ENCODE results near the gene ASCL1.

ASCL1 gene

DNA sequence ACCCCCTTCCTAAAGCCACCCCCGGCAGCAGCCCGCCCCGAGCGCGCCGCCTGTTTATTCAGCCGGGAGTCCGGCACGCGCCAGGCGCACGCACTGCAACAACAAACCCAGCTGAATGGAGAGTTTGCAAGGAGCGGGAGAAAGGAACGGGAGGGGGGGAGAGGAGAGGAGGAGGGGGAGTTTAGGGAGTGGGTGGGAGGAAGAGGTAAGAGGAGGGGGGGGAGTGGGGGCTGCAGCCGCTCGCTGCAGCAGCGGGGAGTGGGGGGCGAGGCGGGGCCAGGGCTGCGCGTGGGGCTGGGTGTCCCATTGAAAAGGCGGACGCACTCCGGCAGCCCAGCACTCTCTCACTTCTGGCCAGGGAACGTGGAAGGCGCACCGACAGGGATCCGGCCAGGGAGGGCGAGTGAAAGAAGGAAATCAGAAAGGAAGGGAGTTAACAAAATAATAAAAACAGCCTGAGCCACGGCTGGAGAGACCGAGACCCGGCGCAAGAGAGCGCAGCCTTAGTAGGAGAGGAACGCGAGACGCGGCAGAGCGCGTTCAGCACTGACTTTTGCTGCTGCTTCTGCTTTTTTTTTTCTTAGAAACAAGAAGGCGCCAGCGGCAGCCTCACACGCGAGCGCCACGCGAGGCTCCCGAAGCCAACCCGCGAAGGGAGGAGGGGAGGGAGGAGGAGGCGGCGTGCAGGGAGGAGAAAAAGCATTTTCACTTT, at the start of gene ASCL1:
Gene ASCL1 (plus strand): TSS at position 336 of the 712 bp plus-strand sequence. CDS start 571 bp downstream, outside the sequence.
- DNase-seq (ENCODE audit: low spot score): no peak

DNA sequence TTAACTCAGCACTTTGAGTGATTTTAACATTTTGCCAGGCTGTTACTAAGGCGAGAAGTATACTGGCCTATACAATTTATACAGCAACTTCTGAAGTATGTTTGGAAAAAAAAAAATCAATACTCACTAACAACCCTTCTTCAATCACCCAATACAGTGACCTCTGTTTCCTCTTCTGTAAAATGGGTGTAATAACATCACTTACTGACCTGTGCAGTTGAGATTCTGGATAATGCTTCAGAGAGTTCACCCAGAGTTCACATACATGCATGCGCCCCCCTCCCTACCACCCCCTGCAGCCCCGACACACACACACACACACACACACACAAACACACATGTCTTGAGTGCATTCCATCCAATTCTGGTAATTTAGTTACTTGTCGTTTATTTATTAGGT, 49.6 kb upstream of the ASCL1 start:
- no peak for DNase-seq (ENCODE audit: low spot score)

DNA sequence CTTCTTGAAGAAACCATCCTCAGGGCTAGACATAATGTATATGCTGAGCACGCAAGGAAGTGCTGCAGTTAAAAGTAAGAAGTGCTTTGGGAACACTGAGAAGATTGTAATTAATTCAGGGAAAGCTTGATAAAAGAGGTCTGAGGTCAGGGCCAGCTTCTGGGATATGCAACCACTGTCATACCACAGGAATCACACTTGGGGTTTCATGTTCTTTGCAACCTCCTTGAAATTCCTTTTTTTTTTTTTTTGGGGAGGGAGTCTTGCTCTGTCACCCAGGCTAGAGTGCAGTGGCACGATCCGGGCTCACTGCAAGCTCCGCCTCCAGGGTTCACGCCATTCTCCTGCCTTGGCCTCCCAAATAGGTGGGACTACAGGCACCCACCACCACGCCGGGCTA, 47.3 kb upstream of the ASCL1 start:
- no peak for DNase-seq (ENCODE audit: low spot score)

DNA sequence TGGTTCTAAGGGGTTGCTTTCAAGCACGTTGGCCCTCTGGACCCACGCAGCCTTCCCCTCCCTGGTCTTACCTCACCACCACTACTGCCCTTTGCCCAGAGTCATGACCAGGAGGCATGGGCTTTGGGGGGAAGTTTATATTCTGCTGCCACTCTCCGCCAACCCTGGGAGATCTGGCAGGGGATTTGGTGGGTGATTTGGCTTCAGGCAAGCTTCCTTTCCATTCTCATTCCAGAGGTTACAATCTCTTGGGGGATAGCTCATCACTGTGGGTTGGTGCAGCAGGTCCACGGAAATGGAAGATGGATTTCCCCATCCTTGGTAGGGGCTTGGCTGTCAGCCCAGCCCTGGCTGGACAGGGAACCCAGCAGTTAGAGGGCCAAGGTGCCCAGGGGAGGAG, 46.7 kb upstream of the ASCL1 start:
- no peak for DNase-seq (ENCODE audit: low spot score)

DNA sequence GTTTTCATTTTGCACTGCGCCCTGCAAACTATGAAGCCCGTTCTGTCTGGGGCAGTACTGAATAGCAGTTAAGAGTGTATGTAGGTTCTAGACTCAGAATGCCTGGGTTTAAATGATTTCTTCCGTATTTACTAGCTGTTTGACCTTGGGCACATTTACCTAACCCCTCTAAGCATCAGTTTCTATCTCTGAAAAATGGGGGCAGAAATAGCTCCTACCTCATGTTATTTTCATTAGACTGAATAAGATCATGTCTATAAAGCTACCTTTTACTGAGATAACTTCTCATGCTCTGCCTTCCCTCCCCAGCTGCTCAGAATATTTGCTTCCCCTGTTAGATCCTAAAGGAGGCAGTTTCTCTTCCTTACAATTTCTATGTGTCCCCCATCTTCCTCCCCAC, 46.2 kb upstream of the ASCL1 start:
- no peak for DNase-seq (ENCODE audit: low spot score)

DNA sequence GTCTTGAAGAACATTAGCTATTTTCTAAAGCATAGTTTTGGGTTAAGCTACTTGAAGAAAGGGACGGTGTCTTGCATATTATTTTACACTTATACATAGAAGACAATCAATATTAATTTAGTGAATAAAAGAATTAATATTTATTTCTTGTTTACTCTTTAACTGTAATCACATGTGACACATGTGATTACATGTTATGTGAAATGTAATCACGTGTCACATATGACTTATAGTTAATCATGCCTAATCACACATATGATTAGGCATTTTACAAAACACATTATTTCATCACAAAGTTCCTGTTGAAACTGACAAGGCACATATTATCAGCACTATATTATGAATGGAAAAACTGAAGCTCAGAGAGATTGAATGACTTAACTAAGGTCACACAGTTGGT, 45.2 kb upstream of the ASCL1 start:
- no peak for DNase-seq (ENCODE audit: low spot score)

DNA sequence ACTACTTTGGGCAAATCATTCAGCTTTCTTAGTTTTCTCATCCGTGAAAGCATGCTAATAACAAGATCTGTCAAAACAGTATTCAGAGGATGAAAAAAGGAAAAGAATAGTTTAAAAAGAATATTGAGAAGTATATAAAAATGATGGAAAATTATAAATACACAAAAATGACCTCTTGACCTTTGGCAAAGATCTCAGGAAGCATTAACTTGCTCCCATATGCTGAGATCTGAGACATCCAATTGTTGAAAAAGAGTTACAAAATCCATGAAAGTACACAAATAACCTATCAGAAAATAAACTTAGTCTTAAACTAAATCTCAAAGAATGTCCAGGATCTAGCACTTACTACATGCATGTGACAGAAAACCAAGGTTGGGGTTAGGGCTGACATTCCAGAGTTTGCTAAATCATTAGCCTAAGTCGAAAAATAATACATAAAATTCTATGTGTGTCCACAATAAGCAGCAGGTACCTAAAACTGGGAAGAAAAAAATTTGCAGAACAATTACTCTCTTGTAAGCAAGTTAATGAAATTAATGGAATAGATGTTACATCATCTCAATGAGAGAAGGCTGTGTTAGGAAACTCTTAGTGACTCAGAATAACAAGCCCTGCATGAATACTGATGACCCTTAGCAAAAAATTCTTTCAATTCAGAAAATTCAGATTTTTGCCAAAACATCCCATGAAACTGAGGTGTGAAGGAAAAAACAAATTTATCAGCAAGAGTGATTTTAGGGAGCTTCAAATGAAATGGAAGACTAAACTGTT, 43.8 kb upstream of the ASCL1 start:
- DNase-seq (ENCODE audit: low spot score): no peak

DNA sequence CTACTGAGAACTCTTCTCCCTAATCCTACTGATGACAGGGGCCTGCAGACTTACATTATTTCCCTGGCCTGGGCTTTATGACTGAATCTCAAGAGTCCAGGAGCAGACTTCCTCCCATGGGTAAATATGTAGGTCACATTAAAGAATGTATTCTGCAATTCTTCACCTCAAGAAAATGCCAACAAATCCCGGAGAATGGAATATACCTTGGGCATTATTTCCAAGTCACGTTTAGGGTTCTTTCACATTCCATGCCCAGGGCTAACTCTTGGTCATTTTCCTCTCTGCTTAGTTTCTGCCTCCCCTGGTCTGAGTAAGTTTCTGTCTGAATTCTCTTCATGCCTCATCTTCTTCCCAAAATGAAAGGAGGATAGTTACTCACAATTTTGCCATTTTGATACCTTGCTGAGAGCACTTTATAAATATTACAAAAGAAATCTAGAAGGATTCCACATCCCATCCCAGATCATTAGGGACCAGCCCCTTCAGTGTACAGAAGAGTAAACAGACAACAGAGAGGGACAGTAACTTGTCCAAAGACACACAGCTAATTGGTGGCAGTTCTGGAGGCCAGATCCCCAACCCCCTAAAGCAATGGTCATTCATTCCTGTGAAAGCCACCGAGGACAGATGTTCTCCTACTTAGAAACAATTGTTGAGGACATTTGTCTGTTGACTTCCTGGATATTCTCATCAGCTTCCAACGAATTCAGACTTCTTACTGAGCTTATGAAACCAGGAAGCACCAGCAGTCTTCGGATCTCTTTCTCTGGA, 41.0 kb upstream of the ASCL1 start:
- DNase-seq (ENCODE audit: low spot score): no peak

DNA sequence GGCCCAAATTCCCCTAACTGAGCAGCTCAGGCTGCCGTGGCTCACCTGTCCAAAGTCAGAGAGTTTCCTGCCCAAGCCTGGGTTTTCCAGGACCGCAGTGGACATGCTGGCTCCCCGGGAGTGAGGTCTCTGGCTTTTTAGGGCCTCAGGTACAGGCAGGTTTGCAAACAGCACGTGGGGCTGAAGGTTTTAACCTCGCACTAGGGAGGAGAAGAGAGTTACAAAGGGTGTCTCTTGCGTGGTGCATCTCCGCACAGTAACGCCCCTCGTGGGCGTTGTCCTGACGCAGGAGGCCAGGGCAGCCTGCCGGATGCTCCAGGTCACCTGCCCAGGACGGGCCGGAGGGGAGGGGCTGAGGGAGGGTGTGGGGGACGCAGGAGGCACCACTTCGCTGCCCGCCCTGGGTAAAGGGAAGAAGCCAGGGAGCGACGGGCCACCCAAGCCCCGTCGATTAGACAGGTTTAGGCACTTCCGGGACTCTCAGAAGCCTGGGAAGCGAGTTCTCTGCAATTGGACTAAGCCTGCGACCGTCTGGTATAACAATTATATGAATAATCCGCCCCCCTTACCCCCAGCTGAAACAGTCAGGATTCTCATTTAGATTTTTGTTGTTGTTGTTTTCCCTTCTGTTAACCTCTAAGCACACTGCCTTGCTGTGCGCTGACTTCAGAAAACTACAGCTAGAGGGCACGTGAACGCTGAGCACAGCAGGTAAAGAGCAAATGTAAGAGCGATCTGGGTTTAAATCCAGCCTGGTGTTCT, 40.3 kb upstream of the ASCL1 start, which contains the start of gene PAH:
Gene PAH (minus strand): TSS at position 219 of the 762 bp plus-strand sequence. CDS start 114 bp downstream, at position 105.
- no peak for DNase-seq (ENCODE audit: low spot score)

DNA sequence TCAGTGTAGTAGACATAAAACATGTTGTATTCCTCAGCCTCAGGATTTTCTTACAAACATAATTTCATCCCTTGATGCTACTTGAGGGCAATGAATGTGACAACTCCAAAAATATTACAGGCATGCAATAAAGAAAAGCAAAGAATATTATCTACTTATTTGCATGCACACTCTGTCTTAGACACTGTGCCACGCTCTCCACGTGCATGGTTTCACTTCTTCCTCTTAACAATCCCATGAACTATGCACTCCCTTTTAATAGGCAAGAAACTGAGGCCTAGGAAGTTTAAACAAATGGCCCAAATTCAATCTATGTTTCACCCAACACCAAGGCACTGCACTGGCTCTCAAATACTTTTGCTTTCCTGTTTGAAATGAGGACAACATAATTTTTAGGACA, 38.6 kb upstream of the ASCL1 start:
- no peak for DNase-seq (ENCODE audit: low spot score)

DNA sequence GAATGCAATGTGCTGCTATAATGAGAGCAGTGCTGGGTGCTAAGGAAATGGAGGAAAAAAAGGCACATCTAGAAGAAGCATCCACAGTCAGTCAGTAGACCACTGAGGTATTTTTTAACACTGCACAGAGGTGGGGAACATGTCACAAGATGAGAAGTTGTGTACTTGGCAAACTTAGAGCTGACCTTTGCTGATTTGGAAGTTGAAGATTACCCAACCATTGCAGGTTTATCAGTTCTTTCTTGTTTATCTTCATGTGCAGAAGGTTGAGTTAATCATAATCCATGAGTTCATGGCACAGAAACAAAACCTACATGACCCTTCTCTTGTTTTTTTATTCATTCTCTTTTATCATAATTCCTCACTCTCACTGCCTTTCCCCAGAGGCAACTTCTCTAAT, 37.2 kb upstream of the ASCL1 start:
- DNase-seq (ENCODE audit: low spot score): no peak

DNA sequence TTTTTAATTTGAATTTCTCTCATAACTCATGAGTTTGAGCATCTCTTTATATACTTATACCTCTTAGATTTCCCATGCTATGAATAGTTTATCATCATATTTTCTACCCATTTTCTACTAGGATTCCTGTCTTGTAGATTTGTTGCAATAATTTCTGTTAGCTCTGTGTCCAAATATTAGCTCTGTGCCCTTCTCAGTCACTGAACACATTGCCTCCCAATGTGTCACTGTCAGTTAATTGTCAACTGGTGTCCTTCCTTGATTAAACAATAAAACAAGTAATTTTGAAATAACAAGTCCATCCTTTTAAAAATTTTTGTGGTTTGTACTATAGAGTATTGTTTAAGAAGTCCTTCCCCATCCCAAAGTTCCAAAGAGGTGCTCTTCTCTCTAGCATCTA, 36.2 kb upstream of the ASCL1 start:
- DNase-seq (ENCODE audit: low spot score): no peak

DNA sequence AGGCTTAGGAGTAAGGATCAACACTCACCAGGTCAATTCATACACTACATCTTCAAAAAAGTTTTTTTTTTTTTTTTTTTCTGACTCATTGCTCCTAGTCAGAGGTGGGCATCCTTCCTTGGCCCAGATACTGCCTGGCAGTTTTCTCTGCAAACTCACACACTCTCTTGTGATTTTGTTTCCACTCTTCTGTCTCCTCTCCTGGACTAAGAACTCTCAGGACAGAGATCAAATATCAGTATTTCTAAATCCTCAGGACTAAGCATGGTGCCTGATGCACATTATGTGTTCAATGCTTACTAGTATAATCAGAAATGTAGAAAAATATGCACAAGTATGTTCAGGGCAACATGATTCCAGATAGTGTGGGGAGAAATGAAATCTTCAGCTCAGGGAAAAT, 30.3 kb upstream of the ASCL1 start:
- no peak for DNase-seq (ENCODE audit: low spot score)

DNA sequence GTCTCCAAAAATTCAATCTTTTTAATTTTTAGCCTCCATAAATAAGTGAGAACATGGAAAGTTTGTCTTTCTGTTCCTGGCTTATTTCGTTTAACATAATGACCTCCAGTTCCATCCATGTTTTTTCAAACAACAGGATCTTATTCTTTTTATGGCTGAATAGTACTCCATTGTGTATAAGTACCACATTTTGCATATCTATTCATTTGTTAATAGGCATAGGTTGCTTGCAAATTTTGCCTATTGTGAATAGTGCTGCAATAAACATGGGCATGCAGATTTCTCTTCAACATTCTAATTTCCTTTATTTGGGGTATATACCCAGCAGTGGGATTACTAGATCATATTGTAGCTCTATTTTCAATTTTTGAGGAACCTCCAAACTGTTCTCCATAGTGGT, 24.3 kb upstream of the ASCL1 start:
- no peak for DNase-seq (ENCODE audit: low spot score)

DNA sequence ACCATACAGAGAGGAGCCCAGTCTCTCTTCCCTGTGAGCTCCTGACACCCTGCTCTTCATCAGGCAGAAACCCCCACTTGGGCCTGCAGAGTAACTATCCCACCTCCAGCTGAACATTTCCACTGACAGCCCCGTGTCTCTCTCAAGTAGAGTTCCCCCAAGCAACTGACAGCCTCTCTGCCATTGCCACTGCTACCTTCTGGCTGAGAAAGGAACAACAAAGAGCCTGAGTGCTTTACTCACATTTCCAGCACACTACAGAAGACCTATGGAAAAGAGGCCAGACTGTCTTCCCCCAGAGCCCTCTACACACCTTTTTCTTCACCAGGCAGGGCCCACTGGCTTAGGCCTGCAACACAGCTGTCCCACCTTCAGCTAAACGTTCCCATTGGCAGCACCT, 18.4 kb upstream of the ASCL1 start:
- DNase-seq (ENCODE audit: low spot score): no peak

DNA sequence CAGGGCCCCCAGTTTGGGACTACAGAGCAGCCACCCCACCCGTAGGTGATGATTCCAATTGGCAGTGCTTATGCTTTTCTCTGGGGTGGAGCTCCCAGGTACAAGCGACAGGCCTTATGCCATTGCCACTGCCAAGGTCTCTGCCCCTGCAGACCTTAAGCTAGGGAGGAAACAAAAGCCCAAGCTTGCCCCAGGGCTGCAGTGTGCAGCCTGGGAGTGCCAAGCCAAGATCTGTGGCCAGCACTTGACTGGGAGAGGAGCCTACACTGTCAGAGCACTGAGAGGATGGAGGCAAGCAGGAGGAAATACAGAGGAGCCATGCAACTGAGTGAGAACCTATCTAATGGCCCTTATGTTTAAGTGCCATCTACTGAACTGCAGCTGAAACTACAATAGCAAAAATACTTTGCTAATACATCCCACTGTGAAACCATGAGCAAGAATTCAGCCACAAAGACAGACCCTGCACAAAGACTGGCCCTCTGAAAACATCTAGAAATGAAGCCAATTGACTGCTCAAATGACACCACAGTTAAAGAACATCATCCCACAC, 17.7 kb upstream of the ASCL1 start:
- no peak for DNase-seq (ENCODE audit: low spot score)

DNA sequence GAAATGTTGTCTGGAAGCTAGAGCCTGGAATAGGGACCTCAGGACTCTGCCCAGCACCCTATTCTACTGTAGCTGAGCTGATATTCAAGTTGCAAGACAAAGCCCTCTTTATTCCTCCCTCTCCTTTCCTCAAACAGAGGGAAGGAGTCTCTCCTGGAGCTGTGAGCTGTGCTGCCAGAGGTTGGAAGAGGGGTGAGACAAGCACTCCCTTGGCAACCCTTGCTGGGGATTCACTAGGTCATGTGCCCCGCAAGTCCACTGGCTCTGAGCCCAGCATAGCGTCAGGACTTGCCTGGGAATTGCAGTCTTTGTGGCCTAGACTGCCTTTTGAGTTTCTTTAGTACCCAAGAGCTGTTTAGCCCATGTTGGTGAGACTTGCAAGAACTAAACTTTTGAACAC, 11.4 kb upstream of the ASCL1 start:
- no peak for DNase-seq (ENCODE audit: low spot score)

DNA sequence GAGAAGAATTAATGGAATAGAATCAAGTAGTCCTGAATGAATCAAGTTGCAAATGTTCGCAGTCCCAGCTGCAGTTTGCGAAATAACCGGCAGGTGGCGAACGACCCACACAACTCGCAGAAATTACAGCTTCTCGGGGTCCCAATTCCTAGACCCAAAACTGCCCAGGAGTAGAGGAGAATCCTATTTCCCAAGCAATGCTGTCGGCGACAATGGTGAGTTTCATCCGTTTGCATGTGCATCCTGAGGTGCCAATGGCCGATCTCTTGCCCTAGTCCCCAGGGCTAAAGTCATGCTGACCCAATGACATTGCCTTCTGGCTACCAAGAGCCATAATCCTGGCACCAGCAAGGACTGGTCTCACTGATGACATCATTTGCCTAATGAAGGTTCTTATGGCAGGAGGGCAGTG, 8.5 kb upstream of the ASCL1 start:
- DNase-seq (ENCODE audit: low spot score): peak; percentile 22

DNA sequence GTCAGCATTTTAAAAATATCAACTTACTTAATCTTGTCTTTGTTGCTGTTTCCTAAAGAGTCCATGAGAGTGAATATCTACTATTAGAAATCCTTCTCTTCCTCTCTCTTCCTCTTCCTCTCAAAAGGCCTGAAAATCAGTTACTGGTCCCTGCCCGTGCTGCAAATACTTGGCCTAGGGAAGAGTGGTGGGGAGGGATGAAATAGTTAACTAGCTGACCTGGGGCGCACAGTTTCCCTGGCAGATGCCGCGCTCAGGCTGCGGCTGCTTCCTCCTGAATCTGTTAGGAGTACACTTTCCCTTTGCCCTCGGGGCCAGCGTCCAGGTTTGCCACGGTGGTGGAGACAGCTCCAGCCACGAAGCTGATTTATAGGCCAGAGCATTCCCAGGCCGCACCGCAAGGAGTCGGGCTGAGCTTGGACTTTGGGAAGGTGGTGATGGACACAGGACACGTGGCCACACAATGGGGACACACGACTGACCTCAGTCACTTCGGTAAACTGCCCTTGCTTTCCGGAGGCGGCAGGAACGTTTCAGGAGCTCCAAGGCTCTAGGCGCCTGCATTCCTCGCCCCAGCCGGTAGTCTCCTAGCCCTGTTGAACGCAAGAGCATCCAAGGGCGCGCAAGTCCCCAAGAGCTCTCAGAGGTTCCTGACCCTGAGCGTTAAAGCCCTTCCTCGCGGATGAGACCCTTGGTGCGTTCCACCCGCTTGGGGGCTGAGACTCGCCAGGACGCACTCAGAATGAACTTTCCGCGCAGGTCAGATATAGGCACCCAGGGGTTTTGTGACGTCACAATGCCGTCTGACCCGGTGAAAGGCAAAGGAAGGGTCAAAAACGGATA, 7.1 kb upstream of the ASCL1 start:
- DNase-seq (ENCODE audit: low spot score): no peak

DNA sequence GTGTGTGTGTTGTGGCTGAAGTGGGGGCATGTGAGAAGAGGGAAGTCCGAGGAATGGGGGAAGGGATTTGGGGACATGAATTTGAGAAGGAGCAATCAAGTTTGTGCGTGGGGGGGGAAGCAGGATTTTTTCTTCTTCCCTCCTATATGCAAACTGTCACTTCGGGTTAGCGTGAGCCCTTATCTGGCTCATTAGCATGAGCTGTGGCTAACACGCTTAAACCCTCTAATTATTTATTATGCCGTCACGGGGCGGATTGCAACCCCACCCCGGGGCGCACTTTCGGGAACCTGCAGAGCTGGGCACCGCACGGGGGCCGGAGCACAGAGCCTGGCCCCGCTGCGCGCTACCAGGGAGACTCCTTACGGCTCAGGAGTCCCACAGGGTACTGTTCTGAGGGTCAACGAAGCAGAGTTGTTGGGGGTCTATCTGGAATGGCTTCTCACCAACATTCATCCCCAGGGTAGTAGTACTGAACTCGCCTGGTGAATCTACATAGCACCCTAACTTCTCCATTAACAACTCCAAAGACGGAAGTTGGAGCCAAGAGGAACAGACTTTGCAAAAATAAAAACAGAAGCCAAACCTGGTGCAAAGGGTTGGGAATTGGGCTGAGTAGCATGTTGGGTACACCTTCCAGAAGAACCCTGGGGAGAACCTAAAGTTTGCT, 6.4 kb upstream of the ASCL1 start:
- no peak for DNase-seq (ENCODE audit: low spot score)
